Stimulated activated CD8-positive, alpha-beta memory T cell treated with anti-CD3 and anti-CD28 coated beads, Interleukin-7, amount 100 ng/mL, for 48 hours (primary cell): ENCODE measurements around the gene CLCN1.

Experiments used
- DNase-seq, 2 donors: peaks; one replicate each; pipeline ENCODE4 v3.0.0-alpha.2; 2020; ENCODE audit warnings: low read depth in 1 of 2; ENCODE audit errors: extremely low read depth in 1 of 2

CLCN1 gene

DNA sequence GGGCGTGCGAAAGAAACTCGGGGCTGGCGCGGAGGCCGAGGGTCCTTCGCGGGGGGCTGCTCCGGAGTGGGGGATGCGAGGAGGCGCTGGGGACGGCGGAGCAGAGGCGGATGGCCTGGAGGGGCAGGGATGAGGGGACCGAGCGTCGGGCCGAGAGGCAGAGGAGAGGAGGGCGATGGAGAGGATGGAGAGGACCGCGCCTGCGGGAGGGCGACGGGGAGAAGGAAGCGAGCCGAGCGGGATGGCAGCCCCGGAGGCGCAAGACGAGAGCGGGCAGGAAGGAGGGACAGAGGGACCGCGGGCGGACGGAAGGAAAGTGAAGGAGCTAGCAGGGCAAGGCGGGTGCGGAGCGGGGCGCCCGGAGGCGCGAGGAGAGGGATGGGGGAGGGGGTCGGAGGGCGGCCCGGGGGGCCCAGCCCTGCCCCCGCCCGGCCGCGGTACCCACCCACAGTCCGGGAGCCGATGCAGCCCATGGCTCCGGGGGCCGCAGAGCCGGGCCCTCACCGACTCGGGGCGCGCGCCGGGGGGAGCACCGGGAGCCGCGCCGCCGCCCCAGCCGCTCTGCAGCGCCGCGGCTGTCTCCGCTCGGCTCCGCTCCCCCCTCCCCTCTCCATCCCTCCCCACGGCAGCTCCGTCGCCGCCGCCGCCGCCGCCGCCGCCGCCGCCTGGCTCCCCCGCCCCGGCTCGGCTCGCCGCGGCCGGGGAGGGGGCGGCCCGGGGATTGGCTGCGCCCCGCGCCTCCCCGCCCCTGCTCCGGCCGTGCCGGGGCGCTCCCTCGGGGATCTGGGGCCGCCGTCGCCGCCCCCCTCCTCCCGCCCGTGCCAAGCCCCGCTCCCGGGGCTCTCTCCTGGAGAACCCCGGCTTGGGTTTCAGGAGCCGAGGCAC, 46.5 kb downstream of the CLCN1 start, which contains the start of gene FAM131B:
FAM131B (minus strand) TSS at position 583 of the 885 bp plus-strand sequence; CDS start at position 473, 110 bp downstream.
- DNase-seq: no peak

DNA sequence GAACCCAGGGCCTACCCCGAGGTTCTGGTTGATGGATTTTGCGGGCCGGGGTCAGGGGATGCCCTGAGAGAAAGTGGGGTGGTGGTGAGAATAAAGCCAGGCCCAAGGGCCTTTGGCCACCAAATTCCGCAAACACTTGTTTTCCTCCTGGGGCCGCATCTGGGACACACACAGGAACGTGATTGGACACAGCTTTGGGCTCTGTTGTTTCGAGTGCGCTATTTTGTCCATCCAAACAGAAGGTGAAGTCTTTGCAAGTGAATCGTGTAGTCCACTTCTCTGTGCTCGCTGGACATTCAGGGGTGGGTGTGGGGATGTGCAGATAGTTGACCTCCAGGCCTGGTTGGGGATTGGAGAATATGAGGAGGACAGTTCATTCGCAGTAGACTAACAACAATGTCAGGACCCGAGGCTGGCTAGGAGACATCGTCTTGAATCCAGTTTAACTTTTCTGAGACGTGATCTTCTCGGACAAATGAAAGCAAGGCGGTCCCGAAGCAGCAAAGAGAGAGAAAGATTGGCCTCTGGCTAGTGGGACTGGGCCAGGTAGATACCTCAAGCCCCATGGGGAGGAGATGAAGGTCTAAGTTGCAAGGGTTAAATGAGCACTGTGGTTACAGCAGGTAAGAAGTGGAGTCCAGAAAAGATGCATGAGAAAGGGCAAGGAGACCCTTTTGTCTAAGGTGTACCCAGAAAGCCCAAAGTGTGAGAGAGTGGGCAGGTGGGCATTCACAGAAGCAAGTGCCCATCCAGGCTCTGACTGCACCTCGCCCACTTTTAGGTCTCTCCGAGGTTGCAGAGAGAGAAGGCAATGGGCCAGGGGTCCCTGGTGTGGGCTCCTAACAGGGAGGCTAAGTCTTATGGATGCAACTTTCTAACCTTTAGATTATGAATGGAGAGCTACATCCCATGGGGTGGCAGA, 47.4 kb downstream of the CLCN1 start:
- no peak for DNase-seq

DNA sequence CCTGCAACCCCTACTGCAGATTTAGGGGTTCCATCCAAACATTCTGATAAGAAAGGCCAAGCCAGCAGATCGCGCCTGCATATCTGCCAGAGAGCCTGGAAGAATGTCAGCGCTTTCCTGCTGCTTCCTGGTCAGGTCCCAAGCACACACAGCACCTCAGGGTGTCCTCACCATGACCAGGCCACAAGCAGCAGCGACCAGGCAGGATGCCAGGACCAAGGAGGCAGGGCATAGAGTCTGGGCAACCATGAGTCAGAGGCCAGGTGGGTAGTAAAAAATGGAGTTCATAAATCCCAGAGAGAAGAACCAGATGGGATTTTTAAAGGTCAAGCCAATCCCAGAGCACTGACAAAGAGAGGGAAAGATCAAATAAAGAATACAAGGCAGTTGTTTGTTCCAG, 52.1 kb downstream of the CLCN1 start:
- DNase-seq: no peak

DNA sequence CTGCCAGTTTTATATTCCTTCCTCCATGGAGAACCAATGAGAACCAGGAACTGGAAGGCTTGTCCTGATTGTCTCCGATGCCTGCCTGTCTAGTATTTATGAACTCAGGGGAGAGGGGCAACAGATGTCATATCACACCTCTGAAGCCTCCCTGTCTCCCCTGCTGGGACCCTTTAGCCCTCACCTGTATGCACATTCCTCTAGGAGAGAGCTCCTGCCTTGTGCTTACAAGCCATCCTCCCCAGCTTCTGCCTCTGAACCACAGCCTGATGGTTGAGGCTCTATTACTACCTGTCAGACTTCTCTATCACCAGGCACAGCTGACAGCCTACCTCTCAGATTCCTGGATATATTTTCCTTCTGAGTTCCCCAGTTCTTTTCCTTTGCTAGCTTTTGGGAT, 52.5 kb downstream of the CLCN1 start:
- no peak for DNase-seq

DNA sequence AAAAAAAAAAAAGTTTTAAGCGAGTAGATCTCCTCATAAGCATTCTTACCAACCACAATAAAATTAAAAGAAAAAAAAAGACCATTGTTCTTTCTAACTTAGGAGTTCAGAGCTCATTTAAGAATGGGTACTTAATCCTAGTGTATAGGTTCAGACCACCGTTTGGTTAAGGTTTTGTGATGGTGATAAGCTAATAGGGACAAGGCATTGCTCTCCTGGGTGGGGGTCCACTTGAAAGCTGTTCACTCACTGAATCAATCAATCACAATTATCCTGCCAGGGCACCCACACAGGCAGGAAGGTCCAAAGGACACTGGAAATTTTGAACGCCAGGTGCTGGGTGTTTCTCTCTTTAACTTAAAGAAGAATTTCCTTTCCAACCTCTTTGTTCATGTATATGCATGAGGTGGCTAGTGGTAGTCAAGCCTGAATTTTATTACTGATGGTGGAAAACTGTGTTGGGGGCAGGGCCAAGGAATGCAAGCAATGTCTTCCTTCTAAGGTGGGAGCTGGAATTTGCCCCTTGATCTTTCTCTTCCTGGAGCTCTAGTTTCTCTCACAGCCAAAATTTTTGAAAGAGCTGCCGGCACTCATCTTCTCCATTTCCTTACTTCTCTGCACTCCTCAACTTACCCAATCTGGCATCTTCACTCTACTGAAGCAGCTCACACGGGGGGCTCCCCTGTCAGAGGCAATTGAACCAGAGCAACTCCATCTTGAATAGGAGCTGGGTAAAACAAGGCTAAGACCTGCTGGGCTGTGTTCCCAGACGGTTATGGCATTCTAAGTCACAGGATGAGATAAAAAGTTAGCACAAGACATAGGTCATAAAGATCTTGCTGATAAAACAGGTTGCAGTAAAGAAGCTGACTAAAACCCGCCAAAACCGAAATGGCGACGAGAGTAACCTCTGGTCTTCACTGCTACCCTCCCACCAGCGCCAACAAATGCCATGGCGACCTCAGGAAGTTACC, 54.1 kb downstream of the CLCN1 start:
- DNase-seq: no peak

DNA sequence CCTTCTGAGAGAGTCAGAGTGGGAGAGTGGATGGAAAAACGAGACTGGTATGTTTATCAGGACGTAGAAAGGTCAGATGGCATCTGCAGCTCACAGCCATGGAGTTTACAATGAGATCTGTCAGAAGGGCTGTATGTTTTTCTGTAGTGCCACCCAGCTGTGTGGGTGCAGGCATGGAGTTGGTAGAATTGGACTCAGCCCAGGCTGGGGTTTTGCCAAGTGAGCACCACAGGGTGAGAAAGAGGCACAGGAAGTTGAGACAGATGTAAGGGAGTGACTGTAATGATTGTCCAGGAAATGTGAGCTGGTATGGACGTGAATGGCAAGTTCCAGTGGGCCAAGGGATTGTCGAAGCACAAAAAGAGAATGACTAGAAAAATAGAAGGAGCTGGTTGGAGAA, 56.2 kb downstream of the CLCN1 start:
- peak in 1 of 2 donors; percentile 53 for DNase-seq

DNA sequence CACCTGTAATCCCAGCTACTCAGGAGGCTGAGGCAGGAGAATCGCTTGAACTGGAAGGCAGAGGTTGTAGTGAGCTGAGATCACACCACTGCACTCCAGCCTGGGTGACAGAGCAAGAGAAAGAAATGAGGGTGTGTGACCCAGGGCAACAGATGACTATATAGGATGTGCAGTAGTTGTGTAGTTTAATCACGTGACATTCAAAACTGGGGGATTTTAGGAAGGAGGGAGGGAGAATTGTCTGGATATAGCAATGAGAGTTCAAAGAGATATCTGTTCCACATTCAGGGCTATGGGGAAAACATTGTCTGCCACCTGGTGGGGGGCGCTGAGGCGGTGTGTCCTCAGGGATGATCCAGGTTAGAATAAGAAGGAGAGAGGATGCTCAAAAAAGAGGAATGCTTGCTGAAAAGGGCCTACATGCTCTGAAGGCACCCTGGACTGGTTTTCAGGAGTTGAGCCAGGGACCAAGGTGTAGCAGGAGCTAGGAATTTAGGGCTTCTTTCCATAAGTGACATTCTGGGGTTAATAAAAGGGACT, 57.4 kb downstream of the CLCN1 start:
- no peak for DNase-seq

DNA sequence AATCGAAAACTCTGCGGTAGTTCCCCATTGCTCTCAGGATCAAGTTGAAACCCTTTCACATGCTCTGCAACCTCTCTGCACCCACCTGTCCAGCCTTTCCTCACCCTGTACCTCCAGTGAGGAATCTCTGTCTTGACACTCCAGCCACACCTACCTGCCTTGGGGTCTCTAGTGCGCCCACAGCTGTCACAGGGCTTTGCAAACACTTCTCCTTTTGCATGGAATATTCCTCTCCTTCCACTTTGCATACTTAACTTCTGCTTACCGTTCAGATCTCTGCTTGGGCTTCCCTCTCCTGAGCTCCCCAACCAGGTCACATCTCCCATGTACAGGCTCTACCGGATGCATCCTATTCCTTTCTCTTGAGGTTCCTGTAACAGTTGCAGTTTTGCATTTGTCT, 58.6 kb downstream of the CLCN1 start:
- no peak for DNase-seq

DNA sequence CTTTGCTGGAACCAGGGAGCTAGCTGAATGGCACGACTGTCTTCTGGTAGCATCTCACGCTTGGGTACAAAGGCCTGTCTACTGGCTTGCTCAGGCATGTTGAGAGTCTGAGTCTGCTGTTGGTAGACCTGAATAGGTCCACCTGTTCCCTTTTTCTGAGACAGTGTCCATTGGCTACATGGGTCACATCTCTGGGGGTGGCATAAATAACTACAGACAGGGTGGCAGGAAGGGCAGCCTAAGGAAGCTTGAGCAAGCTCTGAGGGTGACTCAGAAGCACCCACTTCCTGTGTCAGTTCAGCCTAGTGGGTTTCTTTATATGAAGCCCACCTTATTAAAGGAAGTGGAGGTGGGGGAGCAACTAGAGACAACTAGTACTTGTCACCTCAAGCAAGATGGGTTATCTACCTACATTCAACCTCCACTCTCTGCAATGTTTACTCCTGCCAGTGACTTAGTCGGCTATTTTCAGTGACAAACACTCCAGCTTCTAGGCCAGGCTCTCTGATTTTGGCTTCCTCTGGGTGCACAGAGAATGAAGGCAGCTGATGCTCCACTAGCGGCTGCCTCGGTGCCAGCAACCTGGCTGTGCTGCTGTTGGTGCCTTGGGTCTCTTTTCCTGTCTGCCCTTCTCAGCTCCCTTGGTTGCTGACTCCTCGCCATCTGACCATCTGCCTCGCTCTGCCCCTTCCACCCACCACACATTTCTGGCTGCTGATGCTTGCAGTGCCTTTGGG, 59.6 kb downstream of the CLCN1 start:
- DNase-seq: peak; percentile 19 to 40

DNA sequence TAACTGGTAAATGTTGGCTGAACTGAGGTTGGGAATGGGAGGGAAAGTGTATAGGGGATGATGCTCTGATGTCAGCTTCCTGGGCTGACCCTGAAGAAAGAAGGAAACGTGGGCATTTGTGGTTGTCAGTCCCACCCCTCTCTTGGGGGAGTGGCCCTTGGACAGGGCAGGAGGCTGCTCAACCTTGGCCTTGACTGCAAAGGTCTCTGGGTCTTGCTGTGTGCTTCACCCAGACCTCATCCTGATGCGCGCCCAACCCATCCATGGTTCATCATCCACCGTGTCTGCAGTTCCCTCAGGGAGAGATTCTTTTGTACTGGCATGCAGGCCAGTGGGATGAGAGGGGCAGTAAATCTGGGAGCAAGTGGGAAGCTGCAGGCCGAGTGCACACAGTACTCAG, 60.5 kb downstream of the CLCN1 start:
- no peak for DNase-seq

DNA sequence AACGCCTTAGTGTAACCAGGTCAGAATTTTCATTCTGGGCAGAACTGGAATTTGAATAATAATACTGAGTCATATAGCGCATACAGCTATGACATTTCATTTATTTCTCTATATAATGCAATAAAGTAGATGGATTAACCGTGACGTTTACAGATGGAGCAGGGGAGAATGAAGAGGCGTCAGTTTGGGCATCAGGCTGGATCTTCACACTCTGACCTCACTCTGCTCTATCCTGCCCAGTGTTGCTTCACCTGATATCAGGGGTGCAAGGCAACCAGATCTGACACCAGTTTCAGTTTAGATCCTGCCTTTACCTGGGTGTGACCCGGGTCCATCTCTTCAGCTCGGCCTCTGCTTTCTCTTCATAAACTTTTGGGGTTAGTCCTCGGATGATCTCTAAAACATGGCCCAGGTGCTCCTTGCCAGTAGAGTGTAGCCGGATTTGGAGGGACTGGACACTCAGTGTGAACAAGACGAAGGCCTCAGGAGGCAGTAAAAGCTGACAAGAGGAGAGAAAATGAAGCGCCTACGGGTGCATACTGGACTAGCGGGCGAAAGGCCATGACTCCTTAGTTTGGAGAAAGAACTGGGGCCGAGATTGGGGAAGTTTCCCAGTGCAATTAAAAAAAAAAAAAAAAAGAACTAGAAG, 63.8 kb downstream of the CLCN1 start:
- no peak for DNase-seq

DNA sequence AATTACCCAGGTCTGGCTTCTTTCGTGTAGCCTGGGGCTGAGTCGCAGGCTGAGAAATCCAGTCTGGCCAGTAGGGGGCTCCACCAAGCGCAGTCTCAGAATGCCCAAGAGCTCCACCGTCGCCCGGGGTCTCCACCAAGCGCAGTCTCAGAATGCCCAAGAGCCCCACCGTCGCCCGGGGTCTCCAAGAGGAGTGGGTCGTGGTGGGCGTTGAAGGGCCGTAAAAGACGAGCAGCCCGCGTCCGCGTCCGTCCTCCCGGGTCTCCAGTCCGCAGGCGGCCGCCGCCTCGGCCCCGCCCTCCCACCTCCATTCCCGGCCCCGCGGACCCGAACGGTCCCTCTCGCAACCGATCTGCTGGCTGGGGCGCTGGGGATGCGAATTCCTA, 64.3 kb downstream of the CLCN1 start:
- DNase-seq: peak; percentile 70 to 72

DNA sequence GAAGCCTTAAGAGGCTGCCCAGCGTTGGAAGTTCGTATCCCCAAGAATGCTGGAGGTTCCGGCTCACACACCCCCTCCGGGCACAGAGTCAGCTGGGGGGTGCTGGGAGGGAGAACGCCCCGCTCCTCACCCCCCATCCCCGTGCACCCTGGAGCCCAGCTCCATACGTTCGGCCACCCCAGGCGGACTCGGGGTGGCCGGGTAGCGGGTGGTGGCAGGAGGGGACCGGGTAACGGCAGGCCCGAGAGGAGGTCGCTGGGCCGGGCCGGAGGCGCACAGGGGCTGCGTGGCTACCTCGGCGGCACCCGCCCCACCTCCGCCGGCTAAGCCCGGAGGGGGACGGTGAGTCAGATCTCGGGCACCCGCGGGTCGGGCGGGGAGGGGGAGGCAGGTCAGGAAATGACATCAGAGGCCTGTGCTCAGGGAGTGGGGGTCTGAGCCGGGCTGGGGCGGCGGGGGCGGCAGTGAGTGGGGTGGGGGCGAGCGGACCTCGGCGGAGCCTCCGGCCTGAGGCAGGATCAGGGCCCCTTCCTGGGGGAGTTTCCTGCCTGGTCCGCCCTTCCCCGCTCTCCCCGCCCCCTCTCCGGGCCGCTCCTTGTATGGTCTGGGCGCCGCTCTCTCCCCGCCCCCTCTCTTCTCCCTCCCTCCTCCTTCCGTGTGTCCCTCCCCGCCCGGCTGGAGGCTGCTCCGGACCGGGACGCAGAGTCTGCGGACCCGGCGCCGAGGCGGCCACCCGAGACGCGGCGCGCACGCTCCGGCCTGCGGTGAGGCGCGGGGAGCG, 64.9 kb downstream of the CLCN1 start, which contains the start of gene ZYX:
ZYX (plus strand) TSS at position 700 of the 781 bp plus-strand sequence. CDS start 227 bp downstream, outside the sequence.
- peak; percentile 80 to 87 for DNase-seq

DNA sequence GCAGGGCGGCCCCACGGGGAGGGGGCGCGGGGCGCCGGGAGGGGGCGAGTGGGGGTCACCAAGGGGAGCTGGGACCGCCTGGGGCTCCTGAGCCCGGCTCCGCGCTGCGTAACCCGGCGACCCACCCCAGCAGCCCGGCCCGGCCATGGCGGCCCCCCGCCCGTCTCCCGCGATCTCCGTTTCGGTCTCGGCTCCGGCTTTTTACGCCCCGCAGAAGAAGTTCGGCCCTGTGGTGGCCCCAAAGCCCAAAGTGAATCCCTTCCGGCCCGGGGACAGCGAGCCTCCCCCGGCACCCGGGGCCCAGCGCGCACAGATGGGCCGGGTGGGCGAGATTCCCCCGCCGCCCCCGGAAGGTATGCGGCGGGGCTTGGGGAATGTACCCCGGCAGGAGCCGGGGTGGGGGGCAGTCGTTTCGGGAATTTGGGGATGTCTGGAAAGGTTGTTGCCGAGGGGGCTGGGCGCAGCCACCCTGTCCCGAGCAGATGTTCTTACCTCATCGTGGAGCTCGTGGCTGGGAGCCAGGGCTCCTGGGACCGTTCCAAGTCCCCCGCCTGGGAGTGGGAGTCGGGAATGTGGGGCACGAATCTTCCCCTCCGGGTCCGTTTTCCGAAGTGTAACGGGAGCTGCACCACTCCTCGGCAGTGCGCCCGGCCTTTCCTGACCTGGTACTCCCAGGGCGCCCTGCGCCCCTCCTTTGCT, 65.7 kb downstream of the CLCN1 start:
- DNase-seq: peak in 1 of 2 donors; percentile 14

DNA sequence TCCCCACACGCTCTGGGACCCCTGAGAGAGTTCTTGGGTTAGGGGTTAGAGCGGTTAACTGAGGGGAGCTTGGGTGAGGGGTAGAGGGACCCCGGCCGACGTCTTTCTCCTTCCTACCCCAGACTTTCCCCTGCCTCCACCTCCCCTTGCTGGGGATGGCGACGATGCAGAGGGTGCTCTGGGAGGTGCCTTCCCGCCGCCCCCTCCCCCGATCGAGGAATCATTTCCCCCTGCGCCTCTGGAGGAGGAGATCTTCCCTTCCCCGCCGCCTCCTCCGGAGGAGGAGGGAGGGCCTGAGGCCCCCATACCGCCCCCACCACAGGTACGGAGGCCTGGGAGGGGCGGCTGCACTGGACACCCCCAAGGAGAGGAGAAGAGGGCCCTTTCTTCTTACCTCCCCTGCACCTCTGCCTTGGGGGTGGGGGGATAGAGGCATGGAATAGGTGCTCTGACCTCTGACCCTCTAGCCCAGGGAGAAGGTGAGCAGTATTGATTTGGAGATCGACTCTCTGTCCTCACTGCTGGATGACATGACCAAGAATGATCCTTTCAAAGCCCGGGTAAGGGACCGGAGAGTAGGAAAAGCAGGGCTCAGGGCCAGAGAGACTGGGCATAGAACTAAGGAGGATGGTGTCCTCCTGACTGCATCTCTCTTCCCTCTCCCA, 66.3 kb downstream of the CLCN1 start:
- no peak for DNase-seq

DNA sequence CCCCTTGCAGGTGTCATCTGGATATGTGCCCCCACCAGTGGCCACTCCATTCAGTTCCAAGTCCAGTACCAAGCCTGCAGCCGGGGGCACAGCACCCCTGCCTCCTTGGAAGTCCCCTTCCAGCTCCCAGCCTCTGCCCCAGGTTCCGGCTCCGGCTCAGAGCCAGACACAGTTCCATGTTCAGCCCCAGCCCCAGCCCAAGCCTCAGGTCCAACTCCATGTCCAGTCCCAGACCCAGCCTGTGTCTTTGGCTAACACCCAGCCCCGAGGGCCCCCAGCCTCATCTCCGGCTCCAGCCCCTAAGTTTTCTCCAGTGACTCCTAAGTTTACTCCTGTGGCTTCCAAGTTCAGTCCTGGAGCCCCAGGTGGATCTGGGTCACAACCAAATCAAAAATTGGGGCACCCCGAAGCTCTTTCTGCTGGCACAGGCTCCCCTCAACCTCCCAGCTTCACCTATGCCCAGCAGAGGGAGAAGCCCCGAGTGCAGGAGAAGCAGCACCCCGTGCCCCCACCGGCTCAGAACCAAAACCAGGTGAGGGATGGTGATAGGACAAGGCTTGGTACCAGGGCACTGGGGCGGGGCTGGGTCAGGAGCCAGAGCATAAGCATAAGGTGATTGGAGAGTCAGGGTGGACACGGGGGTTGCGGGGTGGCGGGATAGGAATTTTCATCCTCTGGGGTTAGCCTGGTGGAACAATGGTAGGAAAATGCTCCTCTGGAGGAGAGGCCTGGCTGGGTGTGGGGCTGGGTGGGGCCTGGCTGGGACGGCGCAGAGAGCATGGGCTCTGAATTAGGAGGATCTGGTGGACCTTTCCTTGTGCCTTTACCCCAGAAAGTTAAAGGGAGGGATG, 67.1 kb downstream of the CLCN1 start:
- no peak for DNase-seq
